Anterior cingulate cortex (tissue), 58 donors: ENCODE measurements around the gene COL23A1.

ENCODE experiments used
- DNase-seq, 58 donors: peaks; one replicate each; lab custom pipeline; 2025; lab: John Stamatoyannopoulos, UW

The COL23A1 gene

DNA sequence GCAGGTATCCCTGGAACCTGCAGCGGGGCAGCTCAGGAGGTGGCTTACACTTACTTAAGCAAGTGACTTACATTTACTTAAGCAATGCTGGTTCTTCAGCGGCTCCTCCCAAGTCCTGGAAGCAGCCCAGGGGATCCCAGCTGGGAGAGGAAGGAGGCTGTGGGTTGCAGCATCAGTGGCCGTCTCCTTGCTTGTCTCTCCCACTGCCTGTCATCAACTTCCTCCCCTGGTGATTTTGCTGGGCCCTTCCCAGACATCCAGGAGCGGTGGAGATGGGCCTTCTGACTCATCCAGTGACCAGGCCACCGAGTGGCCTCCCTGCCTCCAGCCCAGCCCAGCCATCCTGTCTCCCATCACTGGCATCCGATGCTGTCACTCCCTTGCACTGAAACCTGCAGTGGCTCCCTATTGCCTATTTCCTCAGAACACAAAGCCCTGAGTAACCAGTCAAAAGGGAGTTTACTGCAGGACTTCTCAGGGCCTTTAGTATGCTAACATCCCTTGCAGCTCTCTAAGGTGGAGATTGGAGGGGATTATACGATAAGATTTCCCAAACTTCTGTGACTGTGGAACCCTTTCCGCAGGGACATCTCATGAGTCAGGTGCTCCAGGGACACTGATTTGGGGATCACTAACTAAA lies 201.7 kb downstream of the COL23A1 start:
- peak in 2 of 58 donors; percentile 6 to 18 for DNase-seq

DNA sequence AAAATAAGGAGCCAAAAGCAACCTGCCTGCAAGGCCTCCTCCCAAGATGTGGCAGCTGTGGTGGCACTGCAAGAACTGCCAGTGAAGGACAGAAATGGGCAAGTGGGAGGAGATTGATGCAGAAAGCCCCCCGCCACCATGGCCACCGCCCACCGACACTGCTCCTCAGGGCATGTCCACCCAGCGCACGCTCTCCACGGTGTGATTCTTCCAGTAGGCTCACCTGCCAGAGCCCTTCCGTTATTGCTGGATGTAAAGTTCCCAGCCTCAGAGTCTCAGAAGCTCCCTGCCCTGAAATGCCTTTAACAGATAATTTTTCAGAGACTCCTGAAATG lies 202.4 kb downstream of the COL23A1 start:
- no peak for DNase-seq

DNA sequence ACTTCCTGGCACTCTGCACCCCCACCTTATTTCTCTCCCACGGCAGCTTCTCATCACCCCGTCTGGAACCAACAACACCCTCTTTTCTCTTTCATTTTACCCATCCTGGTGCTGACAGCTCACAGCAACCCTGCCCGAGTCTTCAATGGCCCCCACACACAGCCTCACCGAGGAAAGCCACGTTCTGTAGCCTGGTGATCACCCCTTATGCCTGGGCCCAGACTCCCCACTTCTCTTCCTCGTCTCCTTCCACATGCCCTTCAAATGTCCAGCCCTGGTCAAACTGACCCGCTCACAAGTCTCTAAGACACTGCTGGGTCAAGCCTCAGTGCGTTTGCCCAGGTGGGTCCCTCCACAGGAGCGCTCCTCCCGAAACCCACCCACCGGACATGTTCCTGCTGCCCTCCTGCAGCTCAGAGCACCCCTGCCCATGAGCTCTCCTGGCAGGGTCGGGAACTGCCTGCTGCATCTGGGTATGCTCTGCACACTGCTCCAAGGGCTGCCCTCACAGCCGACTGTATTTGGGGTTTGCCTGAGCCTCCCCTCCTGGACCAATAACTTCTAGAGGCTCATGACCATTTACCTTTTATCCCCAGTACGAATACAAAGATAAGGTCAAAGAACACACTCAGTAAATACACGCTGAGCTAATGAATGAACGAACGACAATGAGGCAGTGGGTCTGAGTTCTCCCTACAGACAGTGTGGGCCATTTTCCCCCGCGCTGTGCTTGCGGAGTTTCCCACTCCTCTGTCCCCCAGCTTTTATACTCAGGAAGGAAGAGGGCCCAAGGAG lies 202.9 kb downstream of the COL23A1 start:
- no peak for DNase-seq

DNA sequence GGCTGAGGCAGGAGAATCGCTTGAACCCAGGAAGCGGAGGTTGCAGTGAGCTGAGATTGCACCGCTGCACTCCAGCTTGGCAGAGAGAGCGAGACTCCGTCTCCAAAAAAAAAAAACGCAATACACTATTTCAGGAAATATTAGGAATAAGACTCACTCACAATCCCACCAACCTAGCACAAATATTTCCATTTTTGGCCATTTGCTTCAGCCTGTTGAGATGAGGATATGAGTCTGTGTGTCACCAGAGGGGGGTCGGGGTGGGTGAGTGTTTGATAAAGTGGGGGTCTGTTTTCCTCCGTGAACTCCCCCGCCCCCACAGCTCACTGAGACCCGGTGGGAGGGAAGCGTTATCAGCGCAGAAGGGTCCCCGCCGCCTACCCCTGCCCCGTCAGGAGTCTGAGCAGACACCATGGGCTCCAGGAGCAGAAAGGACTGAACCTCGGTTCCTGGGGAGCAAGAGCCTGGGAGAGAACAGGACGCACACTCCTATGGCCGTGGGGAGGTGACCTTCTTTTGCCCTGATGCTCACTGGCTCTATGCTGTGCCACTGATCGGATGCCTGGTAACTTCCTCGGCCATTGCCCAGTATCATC lies 203.8 kb downstream of the COL23A1 start:
- no peak for DNase-seq

DNA sequence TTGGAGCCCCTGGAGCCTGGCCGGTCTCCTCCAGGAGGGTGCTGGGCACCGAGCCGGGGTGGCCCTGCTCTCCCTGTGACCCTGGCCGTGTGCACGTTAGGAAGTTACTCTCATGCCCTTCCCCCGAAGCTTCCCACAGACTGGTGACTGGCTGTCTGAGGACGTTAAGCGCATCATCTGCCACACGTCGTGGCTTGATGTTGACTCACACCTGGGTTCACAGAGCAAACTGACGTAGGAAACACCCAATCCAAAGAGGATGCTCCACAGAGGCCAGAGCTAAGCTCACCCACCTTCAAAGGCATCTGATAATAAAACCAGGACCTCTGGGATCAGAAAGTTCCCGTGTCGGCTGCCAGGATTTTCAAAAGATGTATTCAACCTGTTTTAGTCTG lies 204.7 kb downstream of the COL23A1 start:
- DNase-seq = no peak

DNA sequence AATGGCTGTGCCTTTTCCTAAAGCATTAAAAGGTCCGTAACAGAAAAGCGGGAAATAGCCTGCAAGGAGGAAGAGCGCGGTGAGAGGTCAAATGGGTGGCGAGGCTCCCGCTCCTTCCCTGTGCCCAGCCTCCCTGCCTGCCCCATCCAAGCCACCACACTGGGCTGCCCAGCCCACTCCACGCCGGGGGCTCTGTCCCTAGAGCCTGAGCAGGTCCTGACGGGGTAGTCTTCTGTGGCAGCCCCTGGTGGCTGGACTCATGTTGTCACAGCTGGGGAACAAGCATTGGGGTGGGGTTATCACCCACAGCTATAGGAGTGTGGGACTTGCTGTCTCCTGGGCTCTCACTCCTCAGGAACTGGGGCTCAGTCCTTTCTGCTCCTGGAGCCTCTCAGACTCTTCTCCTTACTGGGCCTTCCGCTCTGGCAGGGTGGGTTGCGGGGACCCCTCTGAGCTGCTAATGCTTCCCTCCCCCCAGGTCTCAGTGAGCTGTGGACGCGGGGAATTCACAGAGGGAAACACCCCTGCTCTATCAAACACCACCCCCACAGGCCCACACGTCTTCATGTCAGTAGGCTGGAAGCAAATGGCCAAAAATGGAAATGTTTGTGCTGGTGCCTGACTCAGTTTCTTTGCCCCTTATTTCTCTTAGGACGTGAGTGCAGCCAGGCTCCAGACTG lies 205.2 kb downstream of the COL23A1 start:
- DNase-seq = no peak

DNA sequence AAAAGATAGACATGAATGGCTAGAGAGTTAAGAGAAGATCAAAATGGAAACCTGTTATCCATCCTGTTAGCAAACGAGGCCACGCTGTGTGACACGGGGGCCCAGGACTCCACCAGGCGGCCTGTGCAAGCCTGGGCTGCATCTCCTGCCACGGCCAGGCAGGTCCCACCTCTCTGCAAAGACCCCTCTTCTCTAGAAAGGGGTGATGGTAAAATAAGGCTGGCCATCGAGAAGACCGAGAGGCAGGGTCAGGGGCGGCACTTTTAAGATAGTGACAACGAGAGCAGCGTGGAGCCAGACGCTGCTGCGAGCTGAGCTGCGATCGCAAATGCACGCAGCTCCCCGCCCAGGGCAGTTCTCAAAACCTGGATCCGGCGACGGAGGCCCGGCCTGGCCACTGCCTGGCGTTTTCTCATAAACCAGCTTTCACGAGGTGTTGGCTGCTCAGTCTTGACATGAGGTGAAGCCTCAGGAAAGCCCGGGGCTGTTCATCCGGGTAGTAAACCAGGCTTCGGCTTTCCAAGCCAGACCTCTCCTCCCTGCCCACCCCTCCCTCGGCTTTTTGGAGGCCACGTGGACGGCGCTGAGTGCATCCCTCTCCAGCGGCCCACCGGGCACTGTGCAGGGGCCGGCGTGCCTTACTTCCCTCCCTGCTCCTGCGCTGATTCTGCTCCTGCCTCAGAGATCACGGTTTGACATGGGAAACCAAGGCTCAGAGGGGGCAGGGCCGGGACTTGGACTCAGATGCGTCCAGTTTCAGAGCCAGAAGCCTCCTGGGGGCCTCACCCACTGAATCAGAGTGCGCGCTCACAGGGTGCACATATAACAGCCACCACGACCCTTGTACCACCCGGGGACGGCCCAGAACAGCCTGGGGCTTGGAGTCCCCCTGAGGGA lies 206.0 kb downstream of the COL23A1 start:
- peak in 1 of 58 donors; percentile 24 for DNase-seq

DNA sequence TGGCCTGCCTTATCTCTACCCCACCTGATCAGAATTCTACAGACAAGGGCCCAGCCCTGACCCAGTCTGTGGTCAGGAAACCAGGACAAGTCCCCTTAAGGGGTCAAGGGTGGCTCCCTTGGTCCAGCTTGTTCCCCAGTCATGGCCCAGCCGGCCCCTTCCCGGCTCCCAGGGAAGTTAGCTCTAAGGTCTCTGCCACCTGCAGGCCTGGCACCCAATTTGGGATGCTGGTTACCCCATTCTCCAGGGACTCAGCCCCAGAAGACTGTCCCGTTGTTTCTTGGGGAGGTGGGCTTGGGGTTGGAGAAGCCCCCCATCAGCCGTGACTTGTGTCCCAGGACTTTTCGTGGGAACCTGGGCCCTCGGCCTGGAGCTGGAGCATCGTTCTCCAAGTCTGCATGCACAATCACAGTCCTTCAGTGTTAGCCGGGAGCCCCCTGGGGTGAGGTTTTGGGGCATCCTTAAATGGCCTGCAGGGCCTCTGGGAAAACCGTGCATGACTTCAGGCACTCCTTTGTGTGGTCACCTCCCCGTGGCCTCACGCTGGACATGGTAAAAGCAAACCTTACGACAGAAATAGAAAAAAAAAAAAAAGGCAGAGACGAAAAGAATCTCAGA lies 206.8 kb downstream of the COL23A1 start:
- DNase-seq = no peak

DNA sequence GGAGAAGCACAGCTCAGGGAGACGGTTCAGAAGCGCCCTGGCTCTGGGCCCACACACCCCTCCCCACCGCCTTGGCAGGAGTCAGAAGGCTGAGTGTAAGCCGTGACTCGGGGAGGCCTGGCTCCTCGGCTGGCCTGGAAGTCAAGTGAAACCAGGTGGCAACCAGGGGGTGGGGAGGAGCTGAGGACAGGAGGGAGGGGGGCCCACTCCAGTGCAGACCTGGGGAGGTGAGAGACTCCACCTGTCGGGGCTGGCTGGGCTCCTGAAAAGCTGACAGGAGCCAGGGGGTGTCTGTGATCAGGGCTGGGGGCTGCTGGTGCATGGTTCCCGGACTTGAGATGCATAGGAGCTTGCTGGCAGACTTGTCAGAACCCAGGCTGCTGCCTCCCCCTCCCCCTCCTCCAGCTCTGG lies 207.4 kb downstream of the COL23A1 start:
- DNase-seq = no peak

- DNase-seq = no peak
Observed at GRCh38 chr5:178381921-178382695, 208.1 kb downstream of the COL23A1 start.

- DNase-seq = no peak
Observed at GRCh38 chr5:178381206-178381605, 209.0 kb downstream of the COL23A1 start.

GRCh38 chr5:178380541-178381074 lies 209.6 kb downstream of the COL23A1 start:
- no peak for DNase-seq

DNA sequence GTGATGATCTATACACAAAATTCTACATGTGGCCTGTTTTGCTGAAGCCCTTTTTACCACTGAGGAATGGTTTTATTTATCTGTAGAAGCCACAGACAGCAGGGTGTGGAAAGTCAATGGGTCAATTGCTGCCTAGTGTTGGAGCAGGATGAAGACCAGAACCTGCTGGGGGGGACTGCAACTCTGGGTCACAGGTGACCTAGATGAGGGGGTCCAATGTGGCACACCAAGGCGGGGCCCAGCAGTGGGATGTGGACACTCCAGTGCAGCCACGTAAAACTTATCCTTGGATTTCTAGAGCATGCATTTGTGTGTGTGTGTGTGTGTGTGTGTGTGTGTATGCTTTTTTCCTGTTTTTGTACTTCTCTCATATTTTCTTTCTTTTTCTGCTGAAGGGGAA lies 210.1 kb downstream of the COL23A1 start:
- DNase-seq = no peak

- no peak for DNase-seq
Observed at GRCh38 chr5:178378527-178379484, 211.4 kb downstream of the COL23A1 start.

DNA sequence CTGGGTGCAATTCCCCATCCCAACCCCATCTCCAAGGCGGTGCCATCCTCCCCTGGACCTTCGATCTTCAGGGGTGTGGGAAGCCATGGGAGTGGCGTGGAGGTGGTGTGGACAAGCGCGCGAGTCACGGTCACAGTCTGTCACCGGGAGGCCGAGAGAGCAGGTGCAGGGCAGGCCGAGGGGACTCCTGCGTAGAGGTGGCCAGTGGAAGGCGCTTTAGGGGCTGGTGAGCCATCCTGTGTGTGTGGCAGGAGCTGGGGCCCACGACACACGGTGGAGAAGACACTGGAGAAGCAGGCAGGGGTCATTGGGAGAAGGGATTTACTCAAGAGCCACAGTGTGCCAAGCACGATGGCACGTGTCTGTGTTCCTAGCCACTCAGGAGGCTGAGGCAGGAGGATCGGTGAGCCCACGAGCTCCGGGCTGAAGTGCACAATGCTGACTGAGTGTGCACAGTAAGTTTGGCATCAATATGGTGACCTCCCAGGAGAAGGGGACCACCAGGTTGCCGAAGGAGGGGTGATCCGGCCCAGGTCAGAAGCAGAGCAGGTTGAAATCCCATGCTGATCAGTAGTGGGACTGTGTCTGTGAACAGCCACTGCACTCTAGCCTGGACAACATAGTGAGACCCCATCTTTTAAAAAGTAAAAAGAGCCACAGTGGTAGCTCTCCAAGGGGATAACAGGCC lies 212.5 kb downstream of the COL23A1 start:
- no peak for DNase-seq

DNA sequence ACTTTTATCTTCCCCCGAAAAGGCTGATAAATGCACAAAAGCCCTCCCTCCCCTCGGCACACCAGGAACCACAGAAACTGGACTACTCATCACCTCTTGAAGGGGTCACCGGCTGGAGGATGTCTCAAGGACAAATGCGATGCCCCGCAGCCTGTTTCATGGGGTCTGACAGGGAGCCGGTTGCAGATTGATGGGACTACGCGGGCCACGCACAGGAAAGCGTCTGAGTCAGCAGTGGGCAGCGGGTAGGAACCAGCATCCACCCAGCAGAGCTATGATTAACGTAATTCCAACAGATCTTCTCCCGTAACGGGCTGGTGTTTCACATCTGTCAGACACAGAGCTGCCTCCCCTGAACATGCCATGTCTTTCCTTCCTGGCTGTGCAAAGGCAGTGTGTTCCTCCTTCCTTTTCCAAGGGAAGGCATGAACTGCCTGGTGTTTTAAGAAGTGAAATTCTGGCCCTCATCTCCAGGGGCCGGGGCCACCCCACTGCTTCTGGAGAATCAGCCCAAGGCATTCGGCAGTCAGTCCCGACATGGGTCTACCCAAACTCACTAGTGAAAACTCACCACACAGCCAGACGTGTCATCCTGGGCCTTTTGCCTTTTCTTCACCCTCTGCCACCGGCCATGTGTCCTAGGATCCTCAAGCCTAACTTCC lies 213.1 kb downstream of the COL23A1 start:
- DNase-seq = no peak
